HepG2 (cell line): ENCODE results near the gene ABCB9. TPM values are rescaled to one million over a fixed set of nuclear protein-coding genes. Genes with fewer than 3 reads are reported as not detected.

Source experiments
- ATAC-seq: fragments of 200-7000 bp; cut with Tn5 transposase; 3 replicates; pipeline ENCODE4 v1.9.1; 2020; ENCODE audit warnings: mild to moderate bottlenecking, moderate library complexity
- BruUV-seq: library from RNA; stranded (reverse); fragments of 400-500 nt; replicated peaks from 2 replicates; lab custom pipeline; 2021; lab: Mats Ljungman, UMichigan
- CTCF ChIA-PET: fragments of 300-600 bp; formaldehyde crosslinking; extraction: SDS; loops from one replicate; lab custom pipeline; 2021; ENCODE audit warnings: low total read pairs, inconsistent platforms, low intra/inter-chr PET ratio; lab: Yijun Ruan, JAX
- POLR2A ChIA-PET: fragments of 350-600 bp; sonication (Branson Sonifier 250); formaldehyde crosslinking; loops from one replicate; lab custom pipeline; 2020; ENCODE audit warnings: antibody characterized with exemption, inconsistent platforms; lab: Yijun Ruan, JAX
- DNase-seq: peaks from one replicate; pipeline ENCODE4 v3.0.0-alpha.2; 2015; ENCODE audit warnings: low spot score
- FAIRE-seq: peaks from 3 replicates; lab custom pipeline; 2011; peaks lifted over from hg19 to GRCh38; lab: Jason Lieb, UNC
- H2AFZ ChIP-seq: one replicate; pipeline ENCODE4 v1.6.1; 2011; ENCODE audit warnings: low read length, inconsistent platforms
- H3K27ac ChIP-seq: fragments of 300-600 bp; 3 replicates; pipeline ENCODE4 v1.8.0; 2011; ENCODE audit warnings: mixed run types, mild to moderate bottlenecking, mixed read lengths, low read length, inconsistent platforms; ENCODE audit not compliant: insufficient read depth; ENCODE audit errors: extremely low read length
- H3K27me3 ChIP-seq, 2 experiments: fragments of 200-600 bp in 1 of 2; 2 replicates in 1 of 2; 3 replicates in 1 of 2; pipeline versions ENCODE4 v1.6.0 to v1.8.0; 2011; ENCODE audit warnings: low read length in 2 of 2, mild to moderate bottlenecking in 2 of 2, moderate library complexity in 2 of 2, inconsistent platforms in 1 of 2; ENCODE audit not compliant: insufficient read depth in 2 of 2, control insufficient read depth in 1 of 2
- H3K36me3 ChIP-seq, 2 experiments: fragments of 200-600 bp in 1 of 2; replicated peaks in 1 of 2; 2 replicates in 1 of 2; 3 replicates in 1 of 2; pipeline versions ENCODE4 v1.5.1 to v1.8.0; 2011; ENCODE audit warnings: low read length in 2 of 2, inconsistent platforms in 1 of 2; ENCODE audit not compliant: insufficient read depth in 2 of 2, control insufficient read depth in 1 of 2
- H3K4me1 ChIP-seq: 2 replicates; pipeline ENCODE4 v1.5.1; 2012; ENCODE audit warnings: low read length, inconsistent platforms; ENCODE audit not compliant: insufficient read depth
- H3K4me2 ChIP-seq: 2 replicates; pipeline ENCODE4 v1.6.0; 2011; ENCODE audit warnings: low read depth, low read length, inconsistent platforms
- H3K4me3 ChIP-seq, 3 experiments: fragments of 200-600 bp in 1 of 3; sonication (generic), shearing (Covaris generic) in 1 of 3; replicated peaks in 1 of 3; 2 replicates each; pipeline ENCODE4 v1.5.1; 2011 to 2016; ENCODE audit warnings: low read length in 3 of 3, inconsistent platforms in 2 of 3, low read depth in 2 of 3, mild to moderate bottlenecking in 2 of 3, control low read depth in 1 of 3, mixed read lengths in 1 of 3; ENCODE audit not compliant: insufficient read depth in 1 of 3
- H3K79me2 ChIP-seq: one replicate; pipeline ENCODE4 v1.6.1; 2011; ENCODE audit warnings: low read length, inconsistent platforms; ENCODE audit not compliant: insufficient read depth
- H3K9ac ChIP-seq: 2 replicates; pipeline ENCODE4 v1.6.0; 2011; ENCODE audit warnings: mild to moderate bottlenecking, low read depth, low read length, inconsistent platforms; ENCODE audit not compliant: insufficient read depth
- H3K9me3 ChIP-seq: 2 replicates; pipeline ENCODE4 v1.5.1; 2012; ENCODE audit warnings: mild to moderate bottlenecking, low read length
- H4K20me1 ChIP-seq: 2 replicates; pipeline ENCODE4 v1.6.0; 2011; ENCODE audit warnings: inconsistent platforms, mild to moderate bottlenecking, low read length, moderate library complexity; ENCODE audit not compliant: insufficient read depth
- AGO2 ChIP-seq: fragments of 200-400 bp; formaldehyde crosslinking; optimal IDR thresholded peaks from 2 replicates; pipeline ENCODE3; 2017; ENCODE audit warnings: mild to moderate bottlenecking, low read depth, low read length, moderate library complexity
- HDAC6 ChIP-seq: fragments of 200-600 bp; sonication (generic); IDR thresholded peaks from 2 replicates; pipeline ENCODE4 v1.7.0; 2017; ENCODE audit warnings: mild to moderate bottlenecking, antibody characterized with exemption, low read length, low read depth
- HNRNPL ChIP-seq: fragments of 200-400 bp; formaldehyde crosslinking; IDR thresholded peaks from 2 replicates; pipeline ENCODE4 v1.6.1; 2017; ENCODE audit warnings: mild to moderate bottlenecking, low read depth, low read length
- MXI1 ChIP-seq: IDR thresholded peaks from 3 replicates; pipeline ENCODE4 v1.6.1; 2012; ENCODE audit warnings: low read depth, low read length, inconsistent platforms, borderline replicate concordance
- NFKBIZ ChIP-seq: IDR thresholded peaks from 2 replicates; pipeline ENCODE4 v1.6.1; 2018; ENCODE audit warnings: missing genetic modification reagents, missing compliant biosample characterization
- ZFP36L1 ChIP-seq: sonication (generic); formaldehyde crosslinking; IDR thresholded peaks from 2 replicates; pipeline ENCODE4 v1.8.0; 2022; ENCODE audit warnings: mild to moderate bottlenecking, missing genetic modification reagents, moderate library complexity
- ZIK1 ChIP-seq: sonication (generic); formaldehyde crosslinking; IDR thresholded peaks from 2 replicates; pipeline ENCODE4 v1.5.0; 2020; ENCODE audit warnings: mild to moderate bottlenecking, low read depth, missing genetic modification reagents, borderline replicate concordance
- ZNF350 ChIP-seq: sonication (generic); formaldehyde crosslinking; IDR thresholded peaks from 2 replicates; pipeline ENCODE4 v1.4.0; 2020; ENCODE audit warnings: mild to moderate bottlenecking, low read depth, missing genetic modification reagents, borderline replicate concordance
- ZNF605 ChIP-seq: sonication (generic); formaldehyde crosslinking; IDR thresholded peaks from 2 replicates; pipeline ENCODE4 v1.8.0; 2022; ENCODE audit warnings: mild to moderate bottlenecking, missing genetic modification reagents
- WGBS: methylation state at CpG from one replicate; pipeline ENCODE4 v1.1.6; 2017; ENCODE audit warnings: low lambda C conversion rate; 5-methylcytosine and 5-hydroxymethylcytosine counted together
- in situ Hi-C: cut with HindIII; loops from 2 replicates; pipeline ENCODE4 v1.10.0; 2017; ENCODE audit warnings: low pct_unique_long_range_greater_than_20kb; ENCODE audit not compliant: extremely low pct_ligation_motif_present
- intact Hi-C: fragments of 100-400 bp; cut with micrococcal nuclease; formaldehyde crosslinking; loops from one replicate; pipeline ENCODE4 v1.10.0; 2022; ENCODE audit not compliant: unreplicated experiment
- polyA plus RNA-seq, 8 experiments: library from polyadenylated mRNA; depleted of rRNA in 3 of 8; stranded (reverse) in 7 of 8; unstranded in 1 of 8; fragments of >200 nt; fragmentation: Illumina TruSeq in 4 of 8; extraction: Trizol in 4 of 8; gene quantifications; 2 replicates each; pipeline versions ENCODE4 v1.2.1 to v1.2.3, GENCODE V29; 2011 to 2016; ENCODE audit warnings: low read depth in 4 of 8, missing spikeins in 1 of 8, mixed read lengths in 1 of 8; ENCODE audit not compliant: insufficient read depth in 1 of 8
- total RNA-seq, 5 experiments: library from RNA; depleted of rRNA; stranded (reverse); fragments of >200 nt; fragmentation: Illumina TruSeq; extraction: Trizol; gene quantifications; 2 replicates each; pipeline ENCODE4 v1.2.3, GENCODE V29; 2016; ENCODE audit warnings: low read depth in 1 of 5

Gene ABCB9
- total and polyA plus RNA-seq, 2 of the 13 experiments (the other 11 are each of a cell fraction or from before 2014, with no cell fraction given) = 5.1 to 6.0 TPM

- FAIRE-seq (no peak), DNase-seq (no peak), ATAC-seq (no peak)
- 0 out of 2 replicates have a peak, but pooled peaks have one; percentile 39 for TF ChIP-seq HNRNPL
- TF ChIP-seq AGO2 = peak; percentile 78
- no peak for TF ChIP-seq ZNF605 (CRISPR knock-in tag)
- TF ChIP-seq ZFP36L1 (CRISPR knock-in tag) = no peak
- no peak for TF ChIP-seq ZNF350
- TF ChIP-seq HDAC6 = no peak
- TF ChIP-seq ZIK1 (CRISPR knock-in tag) = no peak
- TF ChIP-seq NFKBIZ = no peak
- no peak for TF ChIP-seq MXI1
- Histone ChIP-seq H3K4me3 (no peak overlapping the region), H3K79me2 (peaks cover 12% of the 10 kb centered on the region), H3K4me1 (peaks cover 42% of the 10 kb centered on the region), H3K9me3 (no peaks in the 10 kb centered on the region), H2AFZ (no peak overlapping the region), H3K4me2 (no peak overlapping the region), H3K27ac (no peak overlapping the region), H3K9ac (no peak overlapping the region), H3K36me3 (peaks cover 7 to 12% of the 10 kb centered on the region in 2 experiments; a peak in 4 of 5 replicates), H3K27me3 (no peaks in the 10 kb centered on the region; a peak in 1 of 5 replicates), H4K20me1 (no peaks in the 10 kb centered on the region)
- CTCF ChIA-PET = no interaction called here
- POLR2A ChIA-PET = no interaction called here
- WGBS = 100% methylated on average over 3 of the region's 40 CpGs
- intact Hi-C loops = no loop called here
- in situ Hi-C loops = no loop called here
- no TSS peak for BruUV-seq
Observed at GRCh38 chr12:122986258-122986871, 20.1 kb upstream of the ABCB9 start.
